Vagina (tissue), 2 donors: ENCODE results near the gene MAGOHB. TPM values are rescaled to one million over a fixed set of nuclear protein-coding genes. Genes with fewer than 3 reads are reported as not detected.

Source experiments
- DNase-seq, 2 donors: peaks; one replicate each; pipeline ENCODE4 v3.0.0-alpha.2; 2017; ENCODE audit errors: extremely low spot score in 2 of 2
- H3K27ac ChIP-seq: fragments of 200-600 bp; sonication (generic); one replicate; pipeline ENCODE4 v1.5.1; 2019
- H3K27me3 ChIP-seq: fragments of 200-600 bp; sonication (generic); one replicate; pipeline ENCODE4 v1.5.1; 2019
- H3K36me3 ChIP-seq, 2 donors: fragments of 200-600 bp; sonication (generic); one replicate each; pipeline ENCODE4 v1.5.1; 2017 to 2019
- H3K4me1 ChIP-seq: fragments of 200-600 bp; sonication (generic); one replicate; pipeline ENCODE4 v1.5.1; 2019
- H3K4me3 ChIP-seq, 2 donors: fragments of 200-600 bp; sonication (generic); 1 replicate in 1 of 2; 2 replicates in 1 of 2; pipeline ENCODE4 v1.5.1; 2016 to 2019
- H3K9me3 ChIP-seq: fragments of 200-600 bp; sonication (generic); one replicate; pipeline ENCODE4 v1.5.1; 2019
- POLR2A ChIP-seq, 2 donors: fragments of 450-650 bp; IDR thresholded peaks; one replicate each; pipeline ENCODE4 v1.6.1; 2017; ENCODE audit warnings: antibody characterized with exemption in 2 of 2, mild to moderate bottlenecking in 2 of 2, moderate library complexity in 2 of 2
- POLR2AphosphoS5 ChIP-seq, 2 donors: sonication (generic); formaldehyde crosslinking; IDR thresholded peaks; one replicate each; pipeline ENCODE4 v1.9.0; 2017; ENCODE audit warnings: antibody characterized with exemption in 2 of 2, mild to moderate bottlenecking in 2 of 2, low read depth in 1 of 2; ENCODE audit not compliant: insufficient read depth in 1 of 2
- intact Hi-C: fragments of 100-400 bp; cut with DNase I; formaldehyde crosslinking; loops from one replicate; pipeline ENCODE4 v1.15.1; 2023
- total RNA-seq: library from RNA; depleted of rRNA; stranded (reverse); fragments of >200 nt; gene quantifications from one replicate; pipeline ENCODE4 v1.2.3, GENCODE V29; 2016
- TF ChIP-seq, protein P1 (sequence below), 3 experiments: fragments of 450-650 bp in 2 of 3; fragments of 200-600 bp in 1 of 3; sonication (generic) in 1 of 3; IDR thresholded peaks; one replicate each; pipeline ENCODE4 v1.5.1; 2017 to 2019; ENCODE audit warnings: antibody characterized with exemption in 3 of 3, mild to moderate bottlenecking in 2 of 3, moderate library complexity in 2 of 3

Gene MAGOHB
- total RNA-seq, 1 donor from 2014 or later, result 7.9 TPM

DNA sequence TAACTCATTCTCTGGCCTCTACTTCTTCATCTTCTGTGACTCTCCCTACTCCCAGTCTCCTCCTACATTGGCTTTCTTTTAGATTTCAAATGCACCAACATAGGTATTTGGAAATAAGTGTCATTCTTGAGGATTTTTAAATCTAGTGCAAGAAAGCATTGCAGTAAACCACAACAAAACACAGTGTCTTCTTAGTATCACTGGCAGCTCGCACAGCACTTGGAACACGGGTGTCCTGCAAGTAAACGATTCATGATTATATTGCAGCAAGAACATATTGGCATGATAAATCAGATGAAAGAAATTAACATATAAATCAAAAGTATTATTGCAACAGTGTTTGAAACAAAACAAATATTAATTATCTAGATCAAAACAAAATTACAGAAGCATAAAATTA is 45.6 kb downstream of the MAGOHB start:
- intact Hi-C loops, result loop anchor here (10.0 kb wide), 1 partner anchor 413 kb away; no protein-coding TSS in a partner anchor
- no peaks in the 10 kb centered on the region for H3K36me3 ChIP-seq
- TF ChIP-seq, protein P1, sequence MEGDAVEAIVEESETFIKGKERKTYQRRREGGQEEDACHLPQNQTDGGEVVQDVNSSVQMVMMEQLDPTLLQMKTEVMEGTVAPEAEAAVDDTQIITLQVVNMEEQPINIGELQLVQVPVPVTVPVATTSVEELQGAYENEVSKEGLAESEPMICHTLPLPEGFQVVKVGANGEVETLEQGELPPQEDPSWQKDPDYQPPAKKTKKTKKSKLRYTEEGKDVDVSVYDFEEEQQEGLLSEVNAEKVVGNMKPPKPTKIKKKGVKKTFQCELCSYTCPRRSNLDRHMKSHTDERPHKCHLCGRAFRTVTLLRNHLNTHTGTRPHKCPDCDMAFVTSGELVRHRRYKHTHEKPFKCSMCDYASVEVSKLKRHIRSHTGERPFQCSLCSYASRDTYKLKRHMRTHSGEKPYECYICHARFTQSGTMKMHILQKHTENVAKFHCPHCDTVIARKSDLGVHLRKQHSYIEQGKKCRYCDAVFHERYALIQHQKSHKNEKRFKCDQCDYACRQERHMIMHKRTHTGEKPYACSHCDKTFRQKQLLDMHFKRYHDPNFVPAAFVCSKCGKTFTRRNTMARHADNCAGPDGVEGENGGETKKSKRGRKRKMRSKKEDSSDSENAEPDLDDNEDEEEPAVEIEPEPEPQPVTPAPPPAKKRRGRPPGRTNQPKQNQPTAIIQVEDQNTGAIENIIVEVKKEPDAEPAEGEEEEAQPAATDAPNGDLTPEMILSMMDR (IDR thresholded peaks at IDR 0.05), result no peak
- TF ChIP-seq POLR2AphosphoS5 (IDR thresholded peaks at IDR 0.05; ENCODE audit: insufficient read depth in 1 of 2, low read depth in 1 of 2) (no peak), POLR2A (IDR thresholded peaks at IDR 0.05) (no peak)
- DNase-seq, result no peak
- no peaks in the 10 kb centered on the region for H3K4me1 ChIP-seq
- no peaks in the 10 kb centered on the region for H3K27me3 ChIP-seq
- H3K9me3 ChIP-seq, result no peaks in the 10 kb centered on the region
- H3K4me3 ChIP-seq, result no peak overlapping the region
- H3K27ac ChIP-seq, result no peak overlapping the region

DNA sequence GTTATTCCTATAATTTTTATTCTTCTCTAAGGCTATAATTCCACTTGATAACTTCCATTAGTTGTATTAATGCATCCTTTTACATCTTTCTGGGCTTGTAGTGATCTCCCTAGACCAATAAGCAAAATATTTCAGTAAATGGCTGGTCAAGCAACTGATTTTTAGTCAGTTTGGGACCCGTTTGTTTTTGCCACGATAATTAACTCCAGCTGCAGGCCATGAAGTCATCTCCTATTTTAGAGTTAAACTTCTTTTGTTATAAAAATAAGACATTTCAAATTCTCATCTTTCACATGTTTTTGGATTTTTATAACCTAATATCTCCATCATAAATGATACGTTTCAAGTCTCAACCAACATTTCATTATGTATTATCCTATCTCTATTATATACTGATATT is 49.4 kb downstream of the MAGOHB start:
- DNase-seq, result no peak
- no peak overlapping the region for H3K4me3 ChIP-seq
- intact Hi-C loops, result loop anchor here (5.0 to 10.0 kb wide), 2 partner anchors 327 to 409 kb away; no protein-coding TSS in a partner anchor
- no peaks in the 10 kb centered on the region for H3K4me1 ChIP-seq
- H3K36me3 ChIP-seq, result no peaks in the 10 kb centered on the region
- H3K9me3 ChIP-seq, result no peaks in the 10 kb centered on the region
- H3K27me3 ChIP-seq, result no peaks in the 10 kb centered on the region
- H3K27ac ChIP-seq, result no peak overlapping the region
- TF ChIP-seq POLR2A (IDR thresholded peaks at IDR 0.05) (no peak), POLR2AphosphoS5 (IDR thresholded peaks at IDR 0.05; ENCODE audit: insufficient read depth in 1 of 2, low read depth in 1 of 2) (no peak)
- TF ChIP-seq, protein P1 (IDR thresholded peaks at IDR 0.05), result no peak

DNA sequence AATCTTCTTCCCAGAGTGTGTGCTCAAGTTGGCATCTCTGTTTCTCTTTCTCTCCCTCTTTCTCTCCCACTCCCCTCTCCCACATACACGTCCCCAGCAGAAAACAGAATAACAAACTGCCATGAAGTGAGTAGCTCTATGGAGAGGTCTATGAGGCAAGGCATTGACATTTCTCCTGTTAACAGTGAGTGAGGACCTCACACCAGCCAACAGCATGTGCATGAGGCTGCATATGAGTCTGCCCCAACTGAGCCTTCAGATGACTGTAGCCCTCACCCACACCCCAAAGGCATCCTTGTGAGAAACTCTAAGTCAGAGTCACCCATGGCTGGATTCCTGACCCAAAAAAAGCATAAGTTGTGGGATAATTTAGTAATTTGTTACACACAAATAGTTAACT is 50.4 kb downstream of the MAGOHB start:
- DNase-seq, result no peak
- TF ChIP-seq POLR2A (IDR thresholded peaks at IDR 0.05) (no peak), POLR2AphosphoS5 (IDR thresholded peaks at IDR 0.05; ENCODE audit: insufficient read depth in 1 of 2, low read depth in 1 of 2) (no peak)
- TF ChIP-seq, protein P1 (IDR thresholded peaks at IDR 0.05), result no peak
- Histone ChIP-seq H3K36me3 (no peaks in the 10 kb centered on the region), H3K9me3 (no peaks in the 10 kb centered on the region), H3K27me3 (no peaks in the 10 kb centered on the region), H3K4me3 (no peak overlapping the region), H3K4me1 (no peaks in the 10 kb centered on the region), H3K27ac (no peak overlapping the region)
- intact Hi-C loops, result loop anchor here (5.0 to 10.0 kb wide), 2 partner anchors 326 to 408 kb away; no protein-coding TSS in a partner anchor

DNA sequence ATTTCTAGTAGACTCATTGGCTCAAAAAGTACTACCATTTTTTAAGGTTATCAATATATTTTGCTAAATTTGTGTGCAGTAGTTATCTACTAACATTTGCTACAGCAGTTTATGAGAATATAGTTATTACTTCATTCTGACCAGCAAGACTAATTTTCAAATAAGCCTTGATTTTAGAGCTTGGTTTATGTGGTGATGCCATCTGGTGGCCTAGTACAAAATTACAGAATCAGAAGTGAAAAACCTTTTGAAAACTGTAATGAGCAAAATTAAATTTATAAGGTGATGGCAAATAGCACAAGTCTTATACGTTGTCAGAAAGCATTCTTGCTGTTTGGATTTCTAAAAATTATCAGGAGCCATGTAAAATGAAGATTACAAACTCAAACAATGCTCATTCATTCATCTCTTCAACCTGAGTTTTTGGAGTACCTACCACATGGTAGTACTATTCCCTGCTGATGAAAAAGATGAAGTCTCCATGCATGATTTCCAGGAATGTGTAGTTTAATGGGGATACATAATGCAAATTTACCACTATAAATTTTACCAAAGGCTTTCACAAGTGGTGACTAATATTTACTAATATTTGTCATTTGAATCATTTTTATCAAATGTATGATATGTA is 51.0 kb downstream of the MAGOHB start:
- no peak overlapping the region for H3K27ac ChIP-seq
- H3K4me1 ChIP-seq, result no peaks in the 10 kb centered on the region
- H3K4me3 ChIP-seq, result no peak overlapping the region
- intact Hi-C loops, result loop anchor here (5.0 to 10.0 kb wide), 2 partner anchors 325 to 408 kb away; no protein-coding TSS in a partner anchor
- TF ChIP-seq POLR2AphosphoS5 (IDR thresholded peaks at IDR 0.05; ENCODE audit: insufficient read depth in 1 of 2, low read depth in 1 of 2) (peak in 1 of 2 donors; percentile 35), POLR2A (IDR thresholded peaks at IDR 0.05) (no peak)
- TF ChIP-seq, protein P1 (IDR thresholded peaks at IDR 0.05), result peak; percentile 69 to 74 (median 70)
- H3K27me3 ChIP-seq, result no peaks in the 10 kb centered on the region
- H3K36me3 ChIP-seq, result no peaks in the 10 kb centered on the region
- no peaks in the 10 kb centered on the region for H3K9me3 ChIP-seq
- no peak for DNase-seq

DNA sequence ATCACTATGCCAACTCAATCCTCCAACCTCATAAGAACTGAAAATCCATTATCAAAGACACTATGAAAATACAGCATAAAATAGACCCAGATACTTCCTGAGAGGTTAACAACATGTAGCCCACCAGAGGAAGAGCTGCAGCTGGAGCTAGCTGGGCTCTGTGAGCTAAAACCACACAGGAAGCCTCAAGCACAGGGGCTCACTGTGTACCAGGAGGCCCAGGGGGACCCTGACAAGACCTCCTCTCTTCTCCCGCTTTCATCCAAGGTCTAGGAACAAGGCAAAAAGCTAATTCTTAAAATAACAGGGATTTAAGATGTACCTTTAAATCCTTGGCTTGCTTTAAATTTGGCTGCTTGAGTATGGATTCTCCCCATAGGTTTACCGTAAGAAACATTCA is 54.2 kb downstream of the MAGOHB start:
- Histone ChIP-seq H3K36me3 (no peaks in the 10 kb centered on the region), H3K27ac (no peak overlapping the region), H3K27me3 (no peaks in the 10 kb centered on the region), H3K9me3 (no peaks in the 10 kb centered on the region), H3K4me3 (no peak overlapping the region), H3K4me1 (no peaks in the 10 kb centered on the region)
- DNase-seq, result no peak
- TF ChIP-seq POLR2AphosphoS5 (IDR thresholded peaks at IDR 0.05; ENCODE audit: insufficient read depth in 1 of 2, low read depth in 1 of 2) (no peak), POLR2A (IDR thresholded peaks at IDR 0.05) (no peak)
- TF ChIP-seq, protein P1 (IDR thresholded peaks at IDR 0.05), result no peak
- intact Hi-C loops, result no loop called here
